Retinal pigment epithelial cell (primary cell): ENCODE data around the gene EPN3.

Experiments
- DNase-seq: peaks from one replicate; pipeline ENCODE4 v3.0.0-alpha.2; 2010; ENCODE audit warnings: low read depth
- H3K4me3 ChIP-seq: 2 replicates; pipeline ENCODE4 v1.5.1; 2011; ENCODE audit warnings: mild to moderate bottlenecking, low read length, control low read depth, moderate library complexity
- CTCF ChIP-seq: conservative IDR thresholded peaks from 2 replicates; pipeline ENCODE4 v1.5.1; 2011; ENCODE audit warnings: low read depth, low read length, control low read depth, inconsistent platforms

The EPN3 gene

GRCh38 chr17:50534222-50534978, 1.9 kb downstream of the EPN3 start:
- peak; percentile 36 for TF ChIP-seq CTCF
- H3K4me3 ChIP-seq: no peak overlapping the region
- DNase-seq: no peak

GRCh38 chr17:50534979-50535326, 2.4 kb downstream of the EPN3 start:
- no peak for TF ChIP-seq CTCF
- H3K4me3 ChIP-seq: no peak overlapping the region
- no peak for DNase-seq

GRCh38 chr17:50535407-50535806, 2.9 kb downstream of the EPN3 start:
- no peak for TF ChIP-seq CTCF
- H3K4me3 ChIP-seq: no peak overlapping the region
- DNase-seq: no peak

- no peak overlapping the region for H3K4me3 ChIP-seq
- no peak for TF ChIP-seq CTCF
- DNase-seq: no peak
Measured at GRCh38 chr17:50536683-50537646, 4.4 kb downstream of the EPN3 start.

GRCh38 chr17:50537721-50538548, 5.4 kb downstream of the EPN3 start:
- no peak for TF ChIP-seq CTCF
- no peak for DNase-seq

GRCh38 chr17:50538549-50539410, 6.2 kb downstream of the EPN3 start:
- TF ChIP-seq CTCF: no peak
- no peak for DNase-seq
- no peak overlapping the region for H3K4me3 ChIP-seq

More at GRCh38 chr17:50537721-50538548, 5.4 kb downstream of the EPN3 start:
- no peak overlapping the region for H3K4me3 ChIP-seq
